ENCODE results near the gene PHEX.

PHEX gene

GRCh38 chrX:22041907-22042530 lies 9.9 kb downstream of the PHEX start:
- peak; percentile 14 for DNase-seq

- DNase-seq: no peak
These were observed 11.7 kb downstream of the PHEX start for GRCh38 chrX:22043872-22044271.

- DNase-seq: no peak
These were observed 15.3 kb downstream of the PHEX start for GRCh38 chrX:22047468-22047867.

GRCh38 chrX:22053481-22053880 lies 21.4 kb downstream of the PHEX start:
- DNase-seq: no peak

GRCh38 chrX:22056235-22056634 lies 24.1 kb downstream of the PHEX start:
- DNase-seq: no peak

GRCh38 chrX:22057667-22058066 lies 25.5 kb downstream of the PHEX start:
- DNase-seq: peak; percentile 43

GRCh38 chrX:22059775-22060174 lies 27.6 kb downstream of the PHEX start:
- no peak for DNase-seq

- DNase-seq: no peak
These were observed 28.5 kb downstream of the PHEX start for GRCh38 chrX:22060415-22061280.

- DNase-seq: no peak
These were observed 31.2 kb downstream of the PHEX start for GRCh38 chrX:22063284-22063683.

- DNase-seq: no peak
These were observed 37.5 kb downstream of the PHEX start for GRCh38 chrX:22069586-22069985.

- DNase-seq: no peak
These were observed 41.8 kb downstream of the PHEX start for GRCh38 chrX:22073928-22074327.

- DNase-seq: no peak
These were observed 46.0 kb downstream of the PHEX start for GRCh38 chrX:22078117-22078516.

- DNase-seq: no peak
These were observed 49.5 kb downstream of the PHEX start for GRCh38 chrX:22081475-22082092.

GRCh38 chrX:22086003-22086402 lies 53.9 kb downstream of the PHEX start:
- no peak for DNase-seq

GRCh38 chrX:22087011-22087557 lies 55.0 kb downstream of the PHEX start:
- no peak for DNase-seq

GRCh38 chrX:22088326-22088725 lies 56.2 kb downstream of the PHEX start:
- DNase-seq: no peak

- DNase-seq: no peak
These were observed 58.1 kb downstream of the PHEX start for GRCh38 chrX:22090181-22090580.

- no peak for DNase-seq
These were observed 61.4 kb downstream of the PHEX start for GRCh38 chrX:22093550-22093949.

GRCh38 chrX:22095286-22095685 lies 63.2 kb downstream of the PHEX start:
- no peak for DNase-seq

GRCh38 chrX:22095856-22096255 lies 63.7 kb downstream of the PHEX start:
- DNase-seq: no peak

GRCh38 chrX:22097012-22097694 lies 65.0 kb downstream of the PHEX start:
- DNase-seq: no peak

- DNase-seq: no peak
These were observed 73.1 kb downstream of the PHEX start for GRCh38 chrX:22105231-22105630.

GRCh38 chrX:22105971-22106370 lies 73.8 kb downstream of the PHEX start:
- DNase-seq: no peak

All from DMS79 treated with DMSO at 0.1 percent for 48 hours (cell line).